Measurements from ENCODE around the gene CERK.

DNA sequence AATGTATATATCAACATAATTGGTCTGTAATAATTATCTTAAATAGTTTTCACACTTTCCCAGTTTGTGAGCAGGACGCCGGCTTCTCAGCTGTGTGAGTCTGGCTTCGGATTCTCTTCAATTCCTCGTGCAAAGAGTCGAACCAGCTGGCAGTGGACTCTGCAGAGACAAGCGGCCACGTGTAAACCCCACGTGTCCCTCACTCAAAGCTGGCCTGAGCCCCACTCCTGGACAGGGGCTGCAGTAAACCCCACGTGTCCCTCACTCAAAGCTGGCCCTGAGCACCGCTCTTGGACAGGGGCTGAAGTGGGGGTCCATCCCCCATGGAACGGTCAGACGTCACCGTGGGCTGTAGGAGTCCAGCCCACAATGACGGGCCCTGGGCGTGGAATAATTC is 51.0 kb downstream of the CERK start:
- TF ChIP-seq ELF1 (tag; IDR thresholded peaks at IDR 0.05) = no peak
- no peak for TF ChIP-seq PHF20 (IDR thresholded peaks at IDR 0.05; ENCODE audit: partially characterized antibody)
